Endothelial cell of umbilical vein (primary cell): Measurements from ENCODE around the gene CD247. TPM values are rescaled to one million over a fixed set of nuclear protein-coding genes. Genes with fewer than 3 reads are reported as not detected.

Experiments
- BruUV-seq: library from RNA; stranded (reverse); fragments of 400-500 nt; replicated peaks from 2 replicates; lab custom pipeline; 2021; lab: Mats Ljungman, UMichigan
- CTCF ChIA-PET: fragments of 300-600, 350-600 bp; sonication (Branson Sonifier 250); formaldehyde crosslinking; loops from one replicate; lab custom pipeline; 2021; ENCODE audit warnings: antibody characterized with exemption, inconsistent platforms; lab: Charles Lee
- POLR2A ChIA-PET: fragments of 300-600, 350-600 bp; sonication (Branson Sonifier 250); formaldehyde crosslinking; loops from one replicate; lab custom pipeline; 2021; ENCODE audit warnings: antibody characterized with exemption, inconsistent platforms; lab: Charles Lee
- DNase-seq: peaks from one replicate; pipeline ENCODE4 v3.0.0-alpha.2; 2011; ENCODE audit warnings: low read depth, low spot score
- FAIRE-seq: peaks from 2 replicates; lab custom pipeline; 2011; peaks lifted over from hg19 to GRCh38; lab: Jason Lieb, UNC
- H2AFZ ChIP-seq: 2 replicates; pipeline ENCODE4 v1.6.0; 2012; ENCODE audit warnings: low read depth, low read length, control low read depth, inconsistent platforms
- H3K27ac ChIP-seq: 2 replicates; pipeline ENCODE4 v1.5.1; 2011; ENCODE audit warnings: low read depth, mild to moderate bottlenecking, control low read depth, low read length, moderate library complexity; ENCODE audit not compliant: insufficient read depth
- H3K27me3 ChIP-seq, 2 experiments: 2 replicates each; pipeline versions ENCODE4 v1.6.0 to v1.6.1; 2011; ENCODE audit warnings: low read length in 2 of 2, mixed read lengths in 1 of 2; ENCODE audit not compliant: control insufficient read depth in 2 of 2, insufficient read depth in 2 of 2
- H3K36me3 ChIP-seq, 2 experiments: 2 replicates in 1 of 2; 3 replicates in 1 of 2; pipeline ENCODE4 v1.5.1; 2011; ENCODE audit warnings: low read length in 2 of 2, mild to moderate bottlenecking in 1 of 2, moderate library complexity in 1 of 2; ENCODE audit not compliant: control insufficient read depth in 2 of 2, insufficient read depth in 2 of 2; ENCODE audit errors: extremely low read depth in 1 of 2
- H3K4me1 ChIP-seq: 3 replicates; pipeline ENCODE4 v1.5.1; 2011; ENCODE audit warnings: mild to moderate bottlenecking, low read length; ENCODE audit not compliant: control insufficient read depth, insufficient read depth; ENCODE audit errors: extremely low read depth
- H3K4me2 ChIP-seq: 2 replicates; pipeline ENCODE4 v1.6.1; 2011; ENCODE audit warnings: low read length, control low read depth, mixed read lengths; ENCODE audit not compliant: insufficient read depth
- H3K4me3 ChIP-seq, 3 experiments: fragments of 200-600 bp in 1 of 3; sonication (generic), shearing (Covaris generic) in 1 of 3; replicated peaks in 1 of 3; 2 replicates each; pipeline ENCODE4 v1.5.1; 2011 to 2016; ENCODE audit warnings: control low read depth in 3 of 3, low read length in 3 of 3, mild to moderate bottlenecking in 2 of 3, inconsistent platforms in 1 of 3, low read depth in 1 of 3, moderate library complexity in 1 of 3; ENCODE audit not compliant: insufficient read depth in 1 of 3
- H3K79me2 ChIP-seq: 2 replicates; pipeline ENCODE4 v1.6.0; 2012; ENCODE audit warnings: low read length, inconsistent platforms; ENCODE audit not compliant: control insufficient read depth, insufficient read depth
- H3K9ac ChIP-seq: replicated peaks from 2 replicates; pipeline ENCODE3; 2011; ENCODE audit warnings: low read length, control low read depth; ENCODE audit not compliant: insufficient read depth; ENCODE audit errors: extremely low read depth
- H3K9me1 ChIP-seq: replicated peaks from 3 replicates; pipeline ENCODE4 v1.6.0; 2011; ENCODE audit warnings: mild to moderate bottlenecking, low read length; ENCODE audit not compliant: control insufficient read depth, insufficient read depth; ENCODE audit errors: extremely low read depth
- H3K9me3 ChIP-seq: replicated peaks from 2 replicates; pipeline ENCODE4 v1.5.1; 2012; ENCODE audit warnings: low read length, inconsistent platforms; ENCODE audit not compliant: control insufficient read depth, insufficient read depth
- H4K20me1 ChIP-seq: replicated peaks from 2 replicates; pipeline ENCODE3; 2011; ENCODE audit warnings: mild to moderate bottlenecking, low read length; ENCODE audit not compliant: control insufficient read depth, insufficient read depth; ENCODE audit errors: extremely low read depth
- CTCF ChIP-seq, 2 donors: IDR thresholded peaks; 1 replicate in 1 of 2; 2 replicates in 1 of 2; pipeline ENCODE4 v1.5.1; 2011; ENCODE audit warnings: low read length in 2 of 2, mild to moderate bottlenecking in 2 of 2, moderate library complexity in 2 of 2, control low read depth in 1 of 2, inconsistent platforms in 1 of 2, low read depth in 1 of 2; ENCODE audit not compliant: insufficient read depth in 1 of 2; ENCODE audit errors: extremely low read depth in 1 of 2
- EZH2 ChIP-seq: IDR thresholded peaks from 2 replicates; pipeline ENCODE4 v1.6.1; 2012; ENCODE audit warnings: borderline replicate concordance, low read depth, mild to moderate bottlenecking, moderate library complexity, low read length, inconsistent platforms; ENCODE audit not compliant: severe bottlenecking
- FOS ChIP-seq: IDR thresholded peaks from 2 replicates; pipeline ENCODE4 v1.6.1; 2011; ENCODE audit warnings: mild to moderate bottlenecking, low read length, moderate library complexity, borderline replicate concordance; ENCODE audit not compliant: insufficient read depth
- GATA2 ChIP-seq: IDR thresholded peaks from 2 replicates; pipeline ENCODE4 v1.7.0; 2011; ENCODE audit warnings: low read depth, mild to moderate bottlenecking, moderate library complexity, mixed read lengths, low read length; ENCODE audit not compliant: insufficient read length, insufficient read depth
- JUN ChIP-seq: IDR thresholded peaks from 2 replicates; pipeline ENCODE4 v1.6.1; 2011; ENCODE audit warnings: borderline replicate concordance, low read depth; ENCODE audit not compliant: insufficient read length, insufficient read depth
- MAX ChIP-seq: IDR thresholded peaks from 2 replicates; pipeline ENCODE4 v1.6.1; 2011; ENCODE audit not compliant: insufficient read depth, insufficient read length
- MYC ChIP-seq: IDR thresholded peaks from one replicate; pipeline ENCODE4 v1.6.1; 2011; ENCODE audit warnings: mild to moderate bottlenecking, low read depth, low read length
- POLR2A ChIP-seq: IDR thresholded peaks from 2 replicates; pipeline ENCODE4 v1.6.1; 2012; ENCODE audit warnings: low read depth, mild to moderate bottlenecking, control low read depth, low read length
- POLR2AphosphoS5 ChIP-seq: IDR thresholded peaks from 2 replicates; pipeline ENCODE4 v1.6.1; 2012; ENCODE audit warnings: low read depth, mild to moderate bottlenecking, control low read depth, low read length, moderate library complexity; ENCODE audit not compliant: insufficient read depth
- dilution Hi-C: fragments of 300-500 bp; cut with MboI; formaldehyde crosslinking; loops from one replicate; pipeline ENCODE4 v1.15.0; 2019; ENCODE audit warnings: low sequenced_read_pairs; ENCODE audit not compliant: extremely low pct_ligation_motif_present
- intact Hi-C: fragments of 100-400 bp; cut with micrococcal nuclease; formaldehyde crosslinking; loops from one replicate; pipeline ENCODE4 v1.10.0; 2022
- polyA plus RNA-seq, 4 experiments: library from polyadenylated mRNA; depleted of rRNA in 3 of 4; stranded (reverse) in 3 of 4; unstranded in 1 of 4; fragments of >200 nt; gene quantifications; 2 replicates each; pipeline versions ENCODE4 v1.2.1 to v1.2.3, GENCODE V29; 2011 to 2012; ENCODE audit warnings: missing spikeins in 1 of 4
- total RNA-seq: library from RNA; stranded (reverse); gene quantifications from 2 replicates; pipeline ENCODE4 v1.2.3, GENCODE V29; 2021

The CD247 gene
- total and polyA plus RNA-seq, 2 donors (not counting 3 experiments of a cell fraction or from before 2014, with no cell fraction given) = not detected

- H3K79me2 ChIP-seq = no peaks in the 10 kb centered on the region
- FAIRE-seq (no peak), DNase-seq (no peak)
- dilution Hi-C loops (no loop called here), intact Hi-C loops (no loop called here)
- no peak overlapping the region for H2AFZ ChIP-seq
- ChIA-PET CTCF (interaction anchor here (0.7 kb wide), 1 partner anchor 605 kb away, joined by 3 read pairs; no protein-coding TSS in a partner anchor), POLR2A (no interaction called here)
- H4K20me1 ChIP-seq = no peaks in the 10 kb centered on the region
- H3K27ac ChIP-seq = no peak overlapping the region
- H3K9ac ChIP-seq = no peak overlapping the region
- H3K4me3 ChIP-seq = no peak overlapping the region
- H3K9me1 ChIP-seq = no peaks in the 10 kb centered on the region
- no peak overlapping the region for H3K4me2 ChIP-seq
- TF ChIP-seq MAX = no peak
- no peak for TF ChIP-seq JUN
- TF ChIP-seq FOS = no peak
- no peak for TF ChIP-seq POLR2AphosphoS5
- TF ChIP-seq CTCF (IDR thresholded peaks at IDR 0.05; ENCODE audit: extremely low read depth in 1 of 2, insufficient read depth in 1 of 2, low read depth in 1 of 2, low read length in 2 of 2) = no peak
- no peak for TF ChIP-seq EZH2
- TF ChIP-seq MYC = no peak
- TF ChIP-seq POLR2A = no peak
- no peak for TF ChIP-seq GATA2
- H3K36me3 ChIP-seq = no peaks in the 10 kb centered on the region
- H3K9me3 ChIP-seq = no peaks in the 10 kb centered on the region
- H3K4me1 ChIP-seq = no peaks in the 10 kb centered on the region
- BruUV-seq = no TSS peak
- H3K27me3 ChIP-seq = peaks cover 0 to 2% of the 10 kb centered on the region in 2 experiments
These were observed 46.8 kb downstream of the CD247 start for GRCh38 chr1:167471568-167471967.
